ENCODE measurements around the gene BACH1.
"Not testable (repeated sequence)": the region's sequence is repeated elsewhere in the genome, so short reads cannot be mapped to it uniquely, and the experiment has no call there.

BACH1 gene

DNA sequence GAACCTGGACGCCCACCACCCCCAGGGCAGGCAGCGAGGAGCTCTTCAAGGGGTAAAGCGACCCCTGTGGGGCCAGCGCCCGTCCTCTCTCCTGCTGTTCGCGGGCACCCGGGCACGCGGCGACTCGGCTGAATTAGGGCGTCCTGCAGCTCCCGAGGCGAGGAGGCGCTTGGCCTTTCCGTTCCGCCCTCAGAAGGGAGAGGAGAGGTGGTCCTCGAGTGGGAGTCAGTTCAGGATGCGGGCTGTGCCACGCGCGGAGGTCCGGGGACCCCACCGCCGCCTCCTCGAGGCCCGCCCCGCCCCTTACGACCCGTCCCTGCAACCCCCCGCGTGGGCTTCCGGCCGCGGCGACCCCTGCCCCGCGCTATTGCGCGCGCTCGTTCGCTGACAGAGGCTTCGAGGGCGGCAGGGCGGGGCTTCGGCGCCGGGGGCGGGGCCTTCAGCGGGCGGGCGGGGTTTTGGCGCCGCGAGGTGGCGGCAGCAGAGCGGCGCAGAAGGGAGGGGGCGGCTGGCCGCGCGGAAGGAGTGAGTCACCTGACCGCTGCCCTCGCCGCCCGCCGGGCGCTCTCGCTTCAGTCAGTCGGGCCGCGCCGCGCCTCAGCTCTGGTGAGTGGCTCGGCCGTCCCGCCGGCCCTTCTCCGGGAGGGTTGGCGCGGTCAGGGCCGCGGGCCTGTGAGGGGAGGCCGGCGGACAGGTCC, at the start of gene BACH1:
Gene BACH1 (plus strand): TSS at position 575 of the 698 bp plus-strand sequence. CDS start 22,359 bp downstream, outside the sequence.
- peak; percentile 59 to 65 for ATAC-seq

- ATAC-seq = not testable (repeated sequence)
Observed at GRCh38 chr21:29249289-29249688, 49.4 kb upstream of the BACH1 start.

DNA sequence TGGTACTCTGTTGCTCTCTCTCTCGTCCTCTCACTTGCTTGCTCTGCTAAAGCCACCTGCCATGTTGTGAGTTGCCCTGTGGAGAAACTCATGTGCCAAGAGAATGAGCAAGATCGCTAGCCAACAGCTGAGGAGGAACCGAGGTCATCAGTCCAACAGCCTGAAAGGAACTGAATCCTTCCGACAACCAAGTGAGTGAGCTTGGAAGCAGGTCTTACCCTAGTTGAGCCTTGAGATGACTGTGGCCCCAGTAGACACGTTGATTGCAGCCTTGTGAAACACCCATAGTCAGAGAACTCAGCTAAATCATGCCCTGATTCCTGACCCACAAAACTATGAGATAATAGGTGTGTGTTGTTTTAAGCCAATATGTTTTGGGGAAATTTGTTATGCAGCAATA, 48.1 kb upstream of the BACH1 start:
- ATAC-seq = no peak

DNA sequence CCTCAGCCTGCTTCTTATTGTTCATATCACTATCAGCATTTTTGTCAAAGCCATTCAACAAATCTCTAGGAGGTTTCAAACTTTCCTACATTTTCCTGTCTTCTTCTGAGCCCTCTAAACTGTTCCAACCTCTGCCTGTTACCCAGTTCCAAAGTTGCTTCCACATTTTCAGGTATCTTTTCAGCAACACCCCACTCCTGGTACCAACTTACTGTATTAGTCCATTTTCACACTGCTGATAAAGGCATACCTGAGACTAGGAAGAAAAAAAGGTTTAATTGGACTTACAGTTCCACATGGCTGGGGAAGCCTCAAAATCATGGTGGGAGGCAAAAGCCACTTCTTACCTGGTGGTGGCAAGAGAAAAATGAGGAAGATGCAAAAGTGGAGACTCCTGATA, 44.9 kb upstream of the BACH1 start:
- ATAC-seq = not testable (repeated sequence)

DNA sequence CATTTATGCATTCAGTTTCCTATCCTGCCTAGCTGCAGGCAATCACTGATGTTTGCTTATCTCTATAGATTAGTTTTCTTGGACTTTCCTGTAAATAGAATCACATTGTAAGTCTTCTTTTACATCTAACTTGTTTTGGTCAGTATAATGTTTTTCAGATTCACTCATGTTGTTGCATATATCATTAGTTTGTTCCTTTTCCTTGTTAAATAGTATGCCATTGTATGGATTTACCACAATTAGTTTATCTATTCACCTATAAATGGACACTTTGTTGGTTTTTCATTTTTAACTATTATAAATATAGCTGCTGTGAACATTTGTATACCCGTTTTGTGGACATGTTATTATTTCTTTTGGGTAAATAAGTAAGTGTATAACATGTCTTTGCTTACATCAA, 44.2 kb upstream of the BACH1 start:
- ATAC-seq = no peak

DNA sequence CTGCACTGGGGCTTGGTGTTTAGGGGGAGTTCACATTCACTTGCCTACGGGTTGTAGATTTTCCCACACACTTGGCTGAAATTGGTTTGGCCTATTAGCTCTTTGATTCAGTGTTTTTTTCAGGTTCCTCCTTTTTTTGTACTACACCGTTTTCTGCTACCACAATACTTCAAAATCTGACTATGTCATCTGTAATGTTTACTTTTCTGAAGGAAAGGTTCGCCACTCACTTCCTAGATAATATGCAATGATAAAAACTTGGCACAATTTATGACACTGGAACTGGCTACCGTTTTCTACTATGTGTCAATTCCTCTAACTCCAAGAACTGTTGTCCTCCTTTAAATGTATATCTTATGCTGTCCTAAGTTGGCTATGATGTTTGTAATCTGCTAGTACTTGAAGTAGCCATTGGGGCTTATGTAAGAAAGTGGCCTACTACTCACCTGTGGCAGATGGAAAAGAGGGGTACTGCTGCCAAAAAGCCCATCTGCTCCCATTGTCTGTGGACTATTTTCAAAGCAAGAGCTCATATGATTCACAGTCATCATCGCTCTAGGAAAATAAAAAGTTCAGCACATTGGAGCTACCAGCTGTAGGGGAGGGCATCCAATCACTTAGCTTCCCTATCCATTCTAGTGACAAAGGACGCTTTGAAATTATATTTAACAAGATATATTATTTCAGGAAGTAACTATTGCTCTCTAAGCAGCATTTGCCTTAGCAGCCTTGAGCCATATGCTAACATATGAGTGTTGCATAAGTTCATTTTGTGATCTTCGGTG, 42.4 kb upstream of the BACH1 start:
- ATAC-seq = no peak

GRCh38 chr21:29257701-29258100, 41.0 kb upstream of the BACH1 start:
- no peak for ATAC-seq

DNA sequence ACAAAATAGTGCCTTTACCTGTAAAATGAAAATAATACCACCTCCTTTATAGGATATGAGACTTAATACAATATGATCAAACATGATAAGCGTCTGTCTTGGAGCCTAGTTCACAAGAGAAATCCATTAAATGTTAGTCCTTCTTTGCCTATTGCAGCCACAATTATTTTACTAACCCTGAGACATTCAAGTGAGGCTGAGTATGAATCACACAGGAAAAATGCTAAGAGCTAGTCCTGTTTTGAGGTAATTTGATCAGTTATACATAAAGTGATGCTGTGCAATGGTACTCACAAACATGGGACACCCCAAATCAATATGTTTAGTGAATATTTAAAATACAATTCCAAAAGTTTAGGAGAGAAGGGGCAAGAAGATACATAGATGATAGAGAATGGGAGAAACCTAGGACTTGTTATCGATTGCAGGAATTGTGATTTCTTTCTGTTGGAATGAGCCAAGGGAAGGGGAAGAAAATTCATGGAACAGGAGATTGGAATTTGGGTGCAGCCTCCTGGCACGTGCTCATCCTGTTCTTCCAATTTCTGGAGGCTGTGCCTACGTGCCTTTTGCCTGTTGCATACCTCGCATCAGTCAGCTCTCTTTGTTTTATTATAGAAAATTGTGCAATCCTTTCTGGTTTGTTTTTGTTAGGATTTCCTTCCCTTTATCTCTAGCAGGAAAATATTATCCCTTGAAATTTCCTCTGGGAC, 39.9 kb upstream of the BACH1 start:
- no peak for ATAC-seq

- ATAC-seq = no peak
Observed at GRCh38 chr21:29260461-29260860, 38.3 kb upstream of the BACH1 start.

DNA sequence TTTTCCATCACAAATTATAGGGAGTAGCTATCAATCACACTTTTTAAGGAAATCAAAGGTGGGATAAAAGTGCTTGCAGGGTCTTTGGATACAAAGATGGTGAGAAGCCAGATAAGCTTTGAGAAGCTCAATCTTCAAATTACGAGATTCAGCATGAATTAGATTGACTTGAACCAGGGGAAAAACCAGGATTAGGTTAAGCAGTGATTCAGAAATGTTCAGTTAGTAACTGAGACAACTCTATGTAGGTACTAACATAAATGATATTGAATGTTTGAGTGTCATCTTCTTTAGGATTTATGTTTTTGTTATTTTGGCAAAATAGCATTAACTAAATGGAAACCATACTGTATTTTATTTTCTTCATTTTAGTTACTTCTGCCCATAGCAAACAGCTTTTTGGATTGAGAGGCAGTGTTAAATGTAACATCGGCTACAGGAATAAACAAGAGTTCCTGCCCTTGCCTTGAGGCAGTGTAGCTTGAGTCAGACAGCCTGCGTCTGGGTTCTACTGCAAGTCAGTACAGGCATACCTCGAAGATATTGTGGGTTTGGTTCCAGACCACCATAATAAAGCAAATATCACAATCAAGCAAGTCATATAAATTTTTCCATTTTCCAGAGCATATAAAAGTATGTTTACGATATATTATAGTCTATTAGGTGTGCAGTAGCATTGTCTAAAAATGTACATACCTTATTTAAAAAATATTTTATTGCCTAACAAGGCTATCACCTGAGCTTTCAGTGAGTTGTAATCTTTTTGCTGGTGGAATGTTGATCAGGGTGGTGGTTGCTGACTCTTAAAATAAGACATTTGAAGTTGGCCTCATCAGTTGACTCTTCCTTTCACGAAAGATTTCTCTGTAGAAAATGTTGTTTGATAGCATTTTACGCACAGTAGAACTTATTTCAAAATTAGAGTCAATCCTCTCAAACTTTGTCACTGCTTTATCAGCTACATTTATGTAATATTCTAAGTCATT, 36.9 kb upstream of the BACH1 start:
- no peak for ATAC-seq

- no peak for ATAC-seq
Observed at GRCh38 chr21:29264721-29265120, 34.0 kb upstream of the BACH1 start.

DNA sequence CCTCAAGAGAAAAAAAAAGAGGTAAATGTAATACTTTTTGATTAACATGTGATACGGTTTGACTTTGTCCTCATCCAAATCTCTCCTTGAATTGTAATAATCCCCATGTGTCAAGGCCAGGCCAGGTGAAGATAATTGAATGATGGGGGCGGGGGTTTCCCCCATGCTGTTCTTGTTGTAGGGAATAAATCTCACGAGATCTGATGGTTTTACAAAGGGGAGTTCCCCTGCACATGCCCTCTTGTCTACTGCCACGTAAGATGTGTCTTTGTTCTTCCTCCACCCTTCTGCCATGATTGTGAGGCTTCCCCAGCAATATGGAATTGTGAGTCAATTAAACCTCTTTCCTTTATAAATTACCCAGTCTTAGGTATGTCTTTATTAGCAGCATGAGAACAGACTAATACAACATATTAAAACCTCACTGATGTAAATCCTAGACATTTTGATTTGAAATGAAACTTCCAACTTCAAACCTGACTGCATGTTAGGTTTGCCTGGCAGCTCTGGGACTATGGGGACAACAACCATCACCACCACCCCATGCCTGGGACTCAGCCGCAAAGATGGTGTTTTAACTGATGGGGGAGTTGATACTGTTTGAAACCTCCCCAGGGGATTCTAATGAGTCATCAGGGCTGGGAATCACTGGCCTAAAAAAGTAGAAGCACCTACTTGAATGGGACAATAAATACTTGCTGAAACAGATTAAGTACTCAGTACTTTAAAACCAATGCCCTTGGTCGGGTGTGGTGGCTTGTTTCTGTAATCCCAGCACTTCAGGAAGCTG, 32.8 kb upstream of the BACH1 start:
- ATAC-seq = peak; percentile 69 to 79

GRCh38 chr21:29267666-29268065, 31.1 kb upstream of the BACH1 start:
- ATAC-seq = no peak

DNA sequence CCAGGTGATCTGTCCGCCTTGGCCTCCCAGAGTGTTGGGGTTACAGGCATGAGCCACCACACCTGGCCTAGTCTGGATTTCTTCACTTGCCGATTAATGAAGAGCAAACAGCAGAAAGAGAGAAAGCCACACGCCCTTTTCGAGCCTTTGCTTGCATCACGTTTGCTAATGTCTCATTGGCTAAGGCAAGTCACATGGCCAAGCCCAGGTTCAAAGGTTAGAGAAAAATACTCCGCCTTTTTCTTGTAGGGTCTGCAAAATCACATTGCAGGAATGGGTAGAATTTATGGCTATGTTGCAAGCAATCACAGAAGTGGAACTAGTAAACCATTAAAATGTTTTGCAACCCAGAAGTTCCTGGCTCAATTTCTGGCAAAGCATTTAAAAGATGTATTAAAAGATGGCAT, 26.8 kb upstream of the BACH1 start:
- ATAC-seq = no peak

- ATAC-seq = no peak
Observed at GRCh38 chr21:29277442-29277841, 21.3 kb upstream of the BACH1 start.

GRCh38 chr21:29279558-29279957, 19.2 kb upstream of the BACH1 start:
- no peak for ATAC-seq

GRCh38 chr21:29281801-29282200, 16.9 kb upstream of the BACH1 start:
- ATAC-seq = peak; percentile 35 to 76

GRCh38 chr21:29287383-29287782, 11.3 kb upstream of the BACH1 start:
- ATAC-seq = peak in 1 of 2 donors; percentile 41

GRCh38 chr21:29288239-29288638, 10.5 kb upstream of the BACH1 start:
- ATAC-seq = no peak

DNA sequence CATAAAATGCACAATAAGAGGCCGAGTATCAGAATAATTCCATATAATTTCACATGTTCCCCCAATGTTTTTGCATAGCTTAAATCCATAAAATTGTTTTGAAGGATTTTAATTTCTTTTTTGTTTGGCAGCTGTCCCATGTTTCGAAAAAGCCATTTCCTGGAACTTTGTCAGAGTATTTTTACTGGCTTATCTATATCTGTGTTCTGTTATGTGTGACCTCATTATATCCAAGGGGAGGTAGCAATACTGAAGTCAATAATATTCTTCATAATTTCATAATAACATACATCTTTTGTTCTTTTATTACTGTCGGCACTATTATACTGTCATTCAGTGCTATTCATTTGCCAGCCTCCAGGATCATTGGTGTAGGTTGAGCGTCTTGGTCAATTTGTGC, 9.4 kb upstream of the BACH1 start:
- ATAC-seq = no peak

- no peak for ATAC-seq
Observed at GRCh38 chr21:29290240-29290639, 8.5 kb upstream of the BACH1 start.

All from activated CD4-positive, CD25-positive, alpha-beta regulatory T cell treated with anti-CD3 and anti-CD28 coated beads, Interleukin-2, amount 50 U/mL, for 24 hours (primary cell).